ENCODE measurements around the gene RTL1.

- TF ChIP-seq CTCF (IDR thresholded peaks at IDR 0.05; ENCODE audit: low read depth, low read length) (no peak), EZH2phosphoT487 (IDR thresholded peaks at IDR 0.05; ENCODE audit: low read depth) (no peak)
These were observed 48.1 kb downstream of the RTL1 start for GRCh38 chr14:100855256-100855930.
